Liver (tissue), 3 donors: ENCODE results near the gene DHDH.

Source experiments
- JUND ChIP-seq, 2 donors: IDR thresholded peaks; 2 replicates each; pipeline ENCODE4 v1.6.1; 2016; ENCODE audit warnings: antibody characterized with exemption in 2 of 2
- NR2F2 ChIP-seq: IDR thresholded peaks from 2 replicates; pipeline ENCODE4 v1.6.1; 2016; ENCODE audit warnings: antibody characterized with exemption
- RAD21 ChIP-seq, 2 donors: IDR thresholded peaks; 2 replicates each; pipeline ENCODE4 v1.6.1; 2016; ENCODE audit warnings: antibody characterized with exemption in 2 of 2, mild to moderate bottlenecking in 2 of 2
- YY1 ChIP-seq: IDR thresholded peaks from 2 replicates; pipeline ENCODE4 v1.6.1; 2016; ENCODE audit warnings: antibody characterized with exemption, mild to moderate bottlenecking
- TF ChIP-seq, protein P1 (sequence below): IDR thresholded peaks from 2 replicates; pipeline ENCODE4 v1.6.1; 2016; ENCODE audit warnings: antibody characterized with exemption, mild to moderate bottlenecking
- TF ChIP-seq, protein P2 (sequence below): fragments of 150-350 bp; IDR thresholded peaks from 2 replicates; pipeline ENCODE4 v1.5.1; 2017; ENCODE audit warnings: improper control_type of control experiment, low read depth, low read length; ENCODE audit not compliant: missing input control
- TF ChIP-seq, protein P3 (sequence below): IDR thresholded peaks from 2 replicates; pipeline ENCODE4 v1.6.1; 2016; ENCODE audit warnings: antibody characterized with exemption
- donor health status: healthy.
- donor health status: healthy.

DNA sequence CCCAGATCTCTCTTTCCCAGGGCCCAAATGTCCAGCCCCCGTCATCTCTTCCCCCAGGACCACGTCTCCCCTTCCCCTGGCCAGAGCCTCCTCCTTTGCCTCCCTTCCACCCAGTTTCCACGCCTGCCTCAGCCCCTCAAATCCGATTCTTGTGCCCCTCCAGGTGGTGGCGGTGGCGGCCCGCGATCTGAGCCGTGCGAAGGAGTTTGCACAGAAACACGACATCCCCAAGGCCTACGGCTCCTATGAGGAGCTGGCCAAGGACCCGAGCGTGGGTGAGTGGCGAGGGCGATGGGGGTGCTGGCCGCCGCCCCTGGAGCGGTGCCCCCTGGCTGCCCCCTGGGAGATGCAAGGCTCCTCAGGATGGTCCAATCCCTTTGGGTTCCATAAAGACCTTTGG is 1.3 kb downstream of the DHDH start:
- TF ChIP-seq, protein P1, sequence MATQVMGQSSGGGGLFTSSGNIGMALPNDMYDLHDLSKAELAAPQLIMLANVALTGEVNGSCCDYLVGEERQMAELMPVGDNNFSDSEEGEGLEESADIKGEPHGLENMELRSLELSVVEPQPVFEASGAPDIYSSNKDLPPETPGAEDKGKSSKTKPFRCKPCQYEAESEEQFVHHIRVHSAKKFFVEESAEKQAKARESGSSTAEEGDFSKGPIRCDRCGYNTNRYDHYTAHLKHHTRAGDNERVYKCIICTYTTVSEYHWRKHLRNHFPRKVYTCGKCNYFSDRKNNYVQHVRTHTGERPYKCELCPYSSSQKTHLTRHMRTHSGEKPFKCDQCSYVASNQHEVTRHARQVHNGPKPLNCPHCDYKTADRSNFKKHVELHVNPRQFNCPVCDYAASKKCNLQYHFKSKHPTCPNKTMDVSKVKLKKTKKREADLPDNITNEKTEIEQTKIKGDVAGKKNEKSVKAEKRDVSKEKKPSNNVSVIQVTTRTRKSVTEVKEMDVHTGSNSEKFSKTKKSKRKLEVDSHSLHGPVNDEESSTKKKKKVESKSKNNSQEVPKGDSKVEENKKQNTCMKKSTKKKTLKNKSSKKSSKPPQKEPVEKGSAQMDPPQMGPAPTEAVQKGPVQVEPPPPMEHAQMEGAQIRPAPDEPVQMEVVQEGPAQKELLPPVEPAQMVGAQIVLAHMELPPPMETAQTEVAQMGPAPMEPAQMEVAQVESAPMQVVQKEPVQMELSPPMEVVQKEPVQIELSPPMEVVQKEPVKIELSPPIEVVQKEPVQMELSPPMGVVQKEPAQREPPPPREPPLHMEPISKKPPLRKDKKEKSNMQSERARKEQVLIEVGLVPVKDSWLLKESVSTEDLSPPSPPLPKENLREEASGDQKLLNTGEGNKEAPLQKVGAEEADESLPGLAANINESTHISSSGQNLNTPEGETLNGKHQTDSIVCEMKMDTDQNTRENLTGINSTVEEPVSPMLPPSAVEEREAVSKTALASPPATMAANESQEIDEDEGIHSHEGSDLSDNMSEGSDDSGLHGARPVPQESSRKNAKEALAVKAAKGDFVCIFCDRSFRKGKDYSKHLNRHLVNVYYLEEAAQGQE: no peak
- TF ChIP-seq, protein P2, sequence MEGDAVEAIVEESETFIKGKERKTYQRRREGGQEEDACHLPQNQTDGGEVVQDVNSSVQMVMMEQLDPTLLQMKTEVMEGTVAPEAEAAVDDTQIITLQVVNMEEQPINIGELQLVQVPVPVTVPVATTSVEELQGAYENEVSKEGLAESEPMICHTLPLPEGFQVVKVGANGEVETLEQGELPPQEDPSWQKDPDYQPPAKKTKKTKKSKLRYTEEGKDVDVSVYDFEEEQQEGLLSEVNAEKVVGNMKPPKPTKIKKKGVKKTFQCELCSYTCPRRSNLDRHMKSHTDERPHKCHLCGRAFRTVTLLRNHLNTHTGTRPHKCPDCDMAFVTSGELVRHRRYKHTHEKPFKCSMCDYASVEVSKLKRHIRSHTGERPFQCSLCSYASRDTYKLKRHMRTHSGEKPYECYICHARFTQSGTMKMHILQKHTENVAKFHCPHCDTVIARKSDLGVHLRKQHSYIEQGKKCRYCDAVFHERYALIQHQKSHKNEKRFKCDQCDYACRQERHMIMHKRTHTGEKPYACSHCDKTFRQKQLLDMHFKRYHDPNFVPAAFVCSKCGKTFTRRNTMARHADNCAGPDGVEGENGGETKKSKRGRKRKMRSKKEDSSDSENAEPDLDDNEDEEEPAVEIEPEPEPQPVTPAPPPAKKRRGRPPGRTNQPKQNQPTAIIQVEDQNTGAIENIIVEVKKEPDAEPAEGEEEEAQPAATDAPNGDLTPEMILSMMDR: no peak
- TF ChIP-seq, protein P3, sequence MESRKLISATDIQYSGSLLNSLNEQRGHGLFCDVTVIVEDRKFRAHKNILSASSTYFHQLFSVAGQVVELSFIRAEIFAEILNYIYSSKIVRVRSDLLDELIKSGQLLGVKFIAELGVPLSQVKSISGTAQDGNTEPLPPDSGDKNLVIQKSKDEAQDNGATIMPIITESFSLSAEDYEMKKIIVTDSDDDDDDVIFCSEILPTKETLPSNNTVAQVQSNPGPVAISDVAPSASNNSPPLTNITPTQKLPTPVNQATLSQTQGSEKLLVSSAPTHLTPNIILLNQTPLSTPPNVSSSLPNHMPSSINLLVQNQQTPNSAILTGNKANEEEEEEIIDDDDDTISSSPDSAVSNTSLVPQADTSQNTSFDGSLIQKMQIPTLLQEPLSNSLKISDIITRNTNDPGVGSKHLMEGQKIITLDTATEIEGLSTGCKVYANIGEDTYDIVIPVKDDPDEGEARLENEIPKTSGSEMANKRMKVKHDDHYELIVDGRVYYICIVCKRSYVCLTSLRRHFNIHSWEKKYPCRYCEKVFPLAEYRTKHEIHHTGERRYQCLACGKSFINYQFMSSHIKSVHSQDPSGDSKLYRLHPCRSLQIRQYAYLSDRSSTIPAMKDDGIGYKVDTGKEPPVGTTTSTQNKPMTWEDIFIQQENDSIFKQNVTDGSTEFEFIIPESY: no peak
- TF ChIP-seq NR2F2 (no peak), RAD21 (IDR thresholded peaks at IDR 0.05) (no peak), YY1 (no peak), JUND (IDR thresholded peaks at IDR 0.05) (no peak)
